Tibial artery (tissue), 4 donors: ENCODE data around the gene ARMC12.

Experiments
- DNase-seq, 2 donors: peaks; one replicate each; pipeline ENCODE4 v3.0.0-alpha.2; 2019
- H3K27ac ChIP-seq, 2 donors: fragments of 200-600 bp; sonication (generic) in 1 of 2; 1 replicate in 1 of 2; 2 replicates in 1 of 2; pipeline ENCODE4 v1.5.1; 2018 to 2019; ENCODE audit warnings: mild to moderate bottlenecking in 1 of 2
- H3K27me3 ChIP-seq, 2 donors: fragments of 200-600 bp; sonication (generic) in 1 of 2; one replicate each; pipeline versions ENCODE4 v1.5.1 to v1.6.0; 2016 to 2019
- H3K36me3 ChIP-seq, 3 donors: fragments of 200-600 bp; sonication (generic) in 2 of 3; one replicate each; pipeline ENCODE4 v1.5.1; 2016 to 2019; ENCODE audit warnings: mild to moderate bottlenecking in 2 of 3
- H3K4me1 ChIP-seq, 4 donors: fragments of 200-600 bp; sonication (generic) in 2 of 4; 1 replicate in 3 of 4; 2 replicates in 1 of 4; pipeline ENCODE4 v1.5.1; 2016 to 2019
- H3K4me3 ChIP-seq, 2 donors: fragments of 200-600 bp; sonication (generic) in 1 of 2; 1 replicate in 1 of 2; 2 replicates in 1 of 2; pipeline ENCODE4 v1.5.1; 2018 to 2019; ENCODE audit warnings: mild to moderate bottlenecking in 2 of 2
- H3K9me3 ChIP-seq, 3 donors: fragments of 200-600 bp; sonication (generic) in 1 of 3; one replicate each; pipeline ENCODE4 v1.5.1; 2016 to 2019
- CTCF ChIP-seq, 2 experiments: fragments of 200-600 bp in 1 of 2; fragments of 450-650 bp in 1 of 2; IDR thresholded peaks; one replicate each; pipeline ENCODE4 v1.5.1; 2017 to 2019; ENCODE audit warnings: antibody characterized with exemption in 2 of 2, mild to moderate bottlenecking in 1 of 2, moderate library complexity in 1 of 2
- intact Hi-C: fragments of 100-400 bp; cut with DNase I; formaldehyde crosslinking; loops from one replicate; pipeline ENCODE4 v1.15.0; 2023; ENCODE audit warnings: low total_unique reads

The ARMC12 gene

GRCh38 chr6:35716798-35717197 lies 20.0 kb upstream of the ARMC12 start:
- Histone ChIP-seq H3K9me3 (no peaks in the 10 kb centered on the region), H3K27me3 (no peaks in the 10 kb centered on the region), H3K36me3 (no peaks in the 10 kb centered on the region), H3K4me1 (peaks cover 0 to 43% (median 35%) of the 10 kb centered on the region in 4 donors), H3K4me3 (no peak overlapping the region), H3K27ac (no peak overlapping the region)
- TF ChIP-seq CTCF (IDR thresholded peaks at IDR 0.05) = no peak
- intact Hi-C loops = no loop called here
- no peak for DNase-seq

GRCh38 chr6:35717449-35718374 lies 19.1 kb upstream of the ARMC12 start:
- Histone ChIP-seq H3K36me3 (no peaks in the 10 kb centered on the region), H3K4me1 (peaks cover 0 to 53% (median 44%) of the 10 kb centered on the region in 4 donors), H3K27me3 (no peaks in the 10 kb centered on the region), H3K9me3 (no peaks in the 10 kb centered on the region), H3K4me3 (no peak overlapping the region), H3K27ac (peak overlapping the region; percentile 75 to 97)
- TF ChIP-seq CTCF (IDR thresholded peaks at IDR 0.05) = no peak
- intact Hi-C loops = no loop called here
- DNase-seq = peak in 1 of 2 donors; percentile 52

GRCh38 chr6:35718375-35718736 lies 18.5 kb upstream of the ARMC12 start:
- Histone ChIP-seq H3K36me3 (no peaks in the 10 kb centered on the region), H3K4me1 (peaks cover 0 to 59% (median 50%) of the 10 kb centered on the region in 4 donors), H3K9me3 (no peaks in the 10 kb centered on the region), H3K27me3 (no peaks in the 10 kb centered on the region), H3K27ac (peak overlapping the region; percentile 75 to 97), H3K4me3 (no peak overlapping the region)
- peak in 1 of 2 donors; percentile 27 for DNase-seq
- intact Hi-C loops = no loop called here
- TF ChIP-seq CTCF (IDR thresholded peaks at IDR 0.05) = no peak

GRCh38 chr6:35718911-35719381 lies 17.9 kb upstream of the ARMC12 start:
- intact Hi-C loops = no loop called here
- Histone ChIP-seq H3K4me1 (peaks cover 0 to 65% (median 56%) of the 10 kb centered on the region in 4 donors), H3K27me3 (no peaks in the 10 kb centered on the region), H3K27ac (peak overlapping the region; percentile 75 to 97), H3K36me3 (no peaks in the 10 kb centered on the region), H3K9me3 (no peaks in the 10 kb centered on the region), H3K4me3 (no peak overlapping the region)
- DNase-seq = peak in 1 of 2 donors; percentile 59
- TF ChIP-seq CTCF (IDR thresholded peaks at IDR 0.05) = no peak

GRCh38 chr6:35719404-35719829 lies 17.4 kb upstream of the ARMC12 start:
- intact Hi-C loops = no loop called here
- H3K4me1 ChIP-seq = peaks cover 0 to 70% (median 61%) of the 10 kb centered on the region in 4 donors
- TF ChIP-seq CTCF (IDR thresholded peaks at IDR 0.05) = no peak
- H3K27me3 ChIP-seq = no peaks in the 10 kb centered on the region
- H3K4me3 ChIP-seq = no peak overlapping the region
- H3K36me3 ChIP-seq = no peaks in the 10 kb centered on the region
- no peak for DNase-seq
- H3K27ac ChIP-seq = peak overlapping the region; percentile 75 to 97
- H3K9me3 ChIP-seq = no peaks in the 10 kb centered on the region
